Measurements from ENCODE around the gene ULK4. TPM values are rescaled to one million over a fixed set of nuclear protein-coding genes. Genes with fewer than 3 reads are reported as not detected.

The ULK4 gene
- polyA plus RNA-seq, 1 donor from 2014 or later = 7.2 TPM

DNA sequence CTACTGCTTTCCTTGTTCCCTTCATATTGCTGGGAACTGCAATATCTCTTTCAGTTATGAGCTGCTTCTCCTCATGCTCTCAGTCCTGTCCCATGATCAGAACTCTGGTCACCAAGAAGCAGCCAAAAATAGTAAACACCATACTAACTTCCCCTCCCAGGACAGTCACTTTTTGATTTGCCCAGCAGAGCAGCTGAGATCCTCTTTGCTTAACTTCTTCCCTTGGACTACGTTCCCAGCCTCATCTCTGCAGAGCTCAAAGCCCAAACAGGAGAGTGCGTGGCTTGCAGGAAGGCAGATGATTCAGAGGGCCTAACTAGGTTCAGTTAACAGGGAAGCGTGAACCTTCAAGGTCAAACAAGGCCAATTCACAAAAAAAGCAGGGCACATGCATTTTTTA is 609.4 kb downstream of the ULK4 start:
- TF ChIP-seq, protein P1, sequence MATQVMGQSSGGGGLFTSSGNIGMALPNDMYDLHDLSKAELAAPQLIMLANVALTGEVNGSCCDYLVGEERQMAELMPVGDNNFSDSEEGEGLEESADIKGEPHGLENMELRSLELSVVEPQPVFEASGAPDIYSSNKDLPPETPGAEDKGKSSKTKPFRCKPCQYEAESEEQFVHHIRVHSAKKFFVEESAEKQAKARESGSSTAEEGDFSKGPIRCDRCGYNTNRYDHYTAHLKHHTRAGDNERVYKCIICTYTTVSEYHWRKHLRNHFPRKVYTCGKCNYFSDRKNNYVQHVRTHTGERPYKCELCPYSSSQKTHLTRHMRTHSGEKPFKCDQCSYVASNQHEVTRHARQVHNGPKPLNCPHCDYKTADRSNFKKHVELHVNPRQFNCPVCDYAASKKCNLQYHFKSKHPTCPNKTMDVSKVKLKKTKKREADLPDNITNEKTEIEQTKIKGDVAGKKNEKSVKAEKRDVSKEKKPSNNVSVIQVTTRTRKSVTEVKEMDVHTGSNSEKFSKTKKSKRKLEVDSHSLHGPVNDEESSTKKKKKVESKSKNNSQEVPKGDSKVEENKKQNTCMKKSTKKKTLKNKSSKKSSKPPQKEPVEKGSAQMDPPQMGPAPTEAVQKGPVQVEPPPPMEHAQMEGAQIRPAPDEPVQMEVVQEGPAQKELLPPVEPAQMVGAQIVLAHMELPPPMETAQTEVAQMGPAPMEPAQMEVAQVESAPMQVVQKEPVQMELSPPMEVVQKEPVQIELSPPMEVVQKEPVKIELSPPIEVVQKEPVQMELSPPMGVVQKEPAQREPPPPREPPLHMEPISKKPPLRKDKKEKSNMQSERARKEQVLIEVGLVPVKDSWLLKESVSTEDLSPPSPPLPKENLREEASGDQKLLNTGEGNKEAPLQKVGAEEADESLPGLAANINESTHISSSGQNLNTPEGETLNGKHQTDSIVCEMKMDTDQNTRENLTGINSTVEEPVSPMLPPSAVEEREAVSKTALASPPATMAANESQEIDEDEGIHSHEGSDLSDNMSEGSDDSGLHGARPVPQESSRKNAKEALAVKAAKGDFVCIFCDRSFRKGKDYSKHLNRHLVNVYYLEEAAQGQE (IDR thresholded peaks at IDR 0.05; ENCODE audit: borderline replicate concordance) = no peak
- TF ChIP-seq TAF1 (IDR thresholded peaks at IDR 0.05; ENCODE audit: low read depth) (no peak), EP300 (conservative IDR thresholded peaks at IDR 0.05; ENCODE audit: poor library complexity, severe bottlenecking) (no peak), EZH2 (IDR thresholded peaks at IDR 0.05; ENCODE audit: borderline replicate concordance, insufficient read depth, low read length, poor library complexity, severe bottlenecking) (no peak), POLR2AphosphoS5 (IDR thresholded peaks at IDR 0.05) (no peak), MXI1 (conservative IDR thresholded peaks at IDR 0.05; ENCODE audit: poor library complexity, severe bottlenecking) (no peak), RAD21 (conservative IDR thresholded peaks at IDR 0.05) (no peak), SMC3 (conservative IDR thresholded peaks at IDR 0.05; ENCODE audit: poor library complexity) (no peak)
- TF ChIP-seq, protein P2, sequence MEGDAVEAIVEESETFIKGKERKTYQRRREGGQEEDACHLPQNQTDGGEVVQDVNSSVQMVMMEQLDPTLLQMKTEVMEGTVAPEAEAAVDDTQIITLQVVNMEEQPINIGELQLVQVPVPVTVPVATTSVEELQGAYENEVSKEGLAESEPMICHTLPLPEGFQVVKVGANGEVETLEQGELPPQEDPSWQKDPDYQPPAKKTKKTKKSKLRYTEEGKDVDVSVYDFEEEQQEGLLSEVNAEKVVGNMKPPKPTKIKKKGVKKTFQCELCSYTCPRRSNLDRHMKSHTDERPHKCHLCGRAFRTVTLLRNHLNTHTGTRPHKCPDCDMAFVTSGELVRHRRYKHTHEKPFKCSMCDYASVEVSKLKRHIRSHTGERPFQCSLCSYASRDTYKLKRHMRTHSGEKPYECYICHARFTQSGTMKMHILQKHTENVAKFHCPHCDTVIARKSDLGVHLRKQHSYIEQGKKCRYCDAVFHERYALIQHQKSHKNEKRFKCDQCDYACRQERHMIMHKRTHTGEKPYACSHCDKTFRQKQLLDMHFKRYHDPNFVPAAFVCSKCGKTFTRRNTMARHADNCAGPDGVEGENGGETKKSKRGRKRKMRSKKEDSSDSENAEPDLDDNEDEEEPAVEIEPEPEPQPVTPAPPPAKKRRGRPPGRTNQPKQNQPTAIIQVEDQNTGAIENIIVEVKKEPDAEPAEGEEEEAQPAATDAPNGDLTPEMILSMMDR (IDR thresholded peaks at IDR 0.05; ENCODE audit: poor library complexity, severe bottlenecking) = no peak

DNA sequence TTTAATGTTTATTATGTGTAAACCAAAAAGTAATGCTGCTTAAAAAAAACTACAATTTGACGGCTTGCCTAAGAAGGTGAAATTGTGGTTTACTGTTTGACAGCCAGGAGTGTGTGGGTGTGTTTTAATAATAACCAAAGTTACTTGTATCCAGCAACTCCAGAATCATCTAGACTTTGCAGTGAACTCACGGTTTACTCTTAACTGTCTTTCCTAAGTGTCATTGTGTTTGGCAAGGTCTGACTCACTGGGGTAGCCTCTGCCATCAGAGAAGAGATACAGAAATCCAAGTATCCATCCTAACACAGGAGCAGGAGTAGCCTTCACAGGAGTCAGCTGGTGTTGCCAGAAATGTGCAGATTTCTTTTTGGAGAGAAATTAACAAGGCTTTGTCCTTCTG is 611.5 kb downstream of the ULK4 start:
- no peaks in the 10 kb centered on the region for H3K79me2 ChIP-seq (replicated peaks; ENCODE audit: insufficient read depth, low read length)
- TF ChIP-seq EP300 (conservative IDR thresholded peaks at IDR 0.05; ENCODE audit: poor library complexity, severe bottlenecking) (no peak), TAF1 (IDR thresholded peaks at IDR 0.05; ENCODE audit: low read depth) (no peak), EZH2 (IDR thresholded peaks at IDR 0.05; ENCODE audit: borderline replicate concordance, insufficient read depth, low read length, poor library complexity, severe bottlenecking) (no peak)
- no peaks in the 10 kb centered on the region for H4K20me1 ChIP-seq (ENCODE audit: insufficient read depth)

More for the DNA sequence above, 609.4 kb downstream of the ULK4 start:
- Histone ChIP-seq H3K27me3 (ENCODE audit: insufficient read depth, low read depth, low read length) (no peaks in the 10 kb centered on the region), H3K79me2 (replicated peaks; ENCODE audit: insufficient read depth, low read length) (no peaks in the 10 kb centered on the region), H3K9ac (ENCODE audit: low read length) (no peak overlapping the region), H3K9me3 (ENCODE audit: low read length) (no peaks in the 10 kb centered on the region), H3K36me3 (ENCODE audit: insufficient read depth, low read length) (no peaks in the 10 kb centered on the region), H3K4me3 (ENCODE audit: low read length) (no peak overlapping the region), H3K4me2 (ENCODE audit: low read length) (no peak overlapping the region), H3F3A (ENCODE audit: insufficient read depth, low read length, poor library complexity, severe bottlenecking) (no peaks in the 10 kb centered on the region), H2AFZ (ENCODE audit: low read depth, low read length) (no peak overlapping the region), H4K20me1 (ENCODE audit: insufficient read depth) (no peaks in the 10 kb centered on the region), H3K9me2 (ENCODE audit: insufficient read depth, low read length) (no peaks in the 10 kb centered on the region), H3K27ac (ENCODE audit: low read length) (no peak overlapping the region)

More for the DNA sequence above, 611.5 kb downstream of the ULK4 start:
- no peak overlapping the region for H3K4me2 ChIP-seq (ENCODE audit: low read length)
- H3K4me3 ChIP-seq (ENCODE audit: low read length) = no peak overlapping the region
- H3F3A ChIP-seq (ENCODE audit: insufficient read depth, low read length, poor library complexity, severe bottlenecking) = no peaks in the 10 kb centered on the region
- no peak overlapping the region for H3K27ac ChIP-seq (ENCODE audit: low read length)
- H3K9me3 ChIP-seq (ENCODE audit: low read length) = no peaks in the 10 kb centered on the region
- H2AFZ ChIP-seq (ENCODE audit: low read depth, low read length) = no peak overlapping the region
- no peaks in the 10 kb centered on the region for H3K27me3 ChIP-seq (ENCODE audit: insufficient read depth, low read depth, low read length)
- H3K36me3 ChIP-seq (ENCODE audit: insufficient read depth, low read length) = no peaks in the 10 kb centered on the region
- H3K9ac ChIP-seq (ENCODE audit: low read length) = no peak overlapping the region
- no peaks in the 10 kb centered on the region for H3K9me2 ChIP-seq (ENCODE audit: insufficient read depth, low read length)

Data from neural cell (in vitro differentiated cells).